H9 (cell line): ENCODE data around the gene VDAC2. TPM values are rescaled to one million over a fixed set of nuclear protein-coding genes. Genes with fewer than 3 reads are reported as not detected.
A peak's percentile ranks its signal among the peaks of the same experiment; 100 is the strongest.

Source experiments
- DNase-seq: peaks from one replicate; pipeline ENCODE4 v3.0.0-alpha.2; 2017
- H2AFZ ChIP-seq: one replicate; pipeline ENCODE4 v1.6.1; 2013; ENCODE audit warnings: mild to moderate bottlenecking, low read length, control low read depth, moderate library complexity
- H2AK5ac ChIP-seq: 2 replicates; pipeline ENCODE4 v1.6.1; 2013; ENCODE audit warnings: low read length, control low read depth, mixed read lengths; ENCODE audit not compliant: insufficient read length
- H2BK120ac ChIP-seq: one replicate; pipeline ENCODE4 v1.6.1; 2013; ENCODE audit warnings: low read depth, mild to moderate bottlenecking, low read length, control low read depth, inconsistent platforms; ENCODE audit not compliant: poor library complexity, severe bottlenecking
- H2BK12ac ChIP-seq: 2 replicates; pipeline ENCODE4 v1.6.1; 2013; ENCODE audit warnings: low read length, control low read depth, mixed read lengths, low read depth; ENCODE audit not compliant: insufficient read length
- H2BK15ac ChIP-seq: 2 replicates; pipeline ENCODE4 v1.6.1; 2013; ENCODE audit warnings: low read depth, low read length, control low read depth
- H2BK20ac ChIP-seq: one replicate; pipeline ENCODE4 v1.6.1; 2013; ENCODE audit warnings: low read depth, mild to moderate bottlenecking, low read length, control low read depth, inconsistent platforms; ENCODE audit not compliant: poor library complexity, severe bottlenecking
- H2BK5ac ChIP-seq: 2 replicates; pipeline ENCODE4 v1.6.1; 2013; ENCODE audit warnings: low read length, control low read depth, mixed read lengths; ENCODE audit not compliant: insufficient read length
- H3K14ac ChIP-seq: 2 replicates; pipeline ENCODE4 v1.6.1; 2013; ENCODE audit warnings: low read length, control low read depth; ENCODE audit not compliant: insufficient read depth
- H3K18ac ChIP-seq: 2 replicates; pipeline ENCODE4 v1.6.1; 2013; ENCODE audit warnings: low read depth, mild to moderate bottlenecking, mixed read lengths, low read length, control low read depth; ENCODE audit not compliant: insufficient read length
- H3K23ac ChIP-seq: 2 replicates; pipeline ENCODE4 v1.6.1; 2013; ENCODE audit warnings: low read length, control low read depth, mixed read lengths, low read depth; ENCODE audit not compliant: insufficient read length
- H3K23me2 ChIP-seq: 2 replicates; pipeline ENCODE4 v1.6.1; 2013; ENCODE audit warnings: low read depth, mild to moderate bottlenecking, mixed read lengths, low read length, control low read depth; ENCODE audit not compliant: insufficient read length, poor library complexity, severe bottlenecking
- H3K27ac ChIP-seq: 2 replicates; pipeline ENCODE4 v1.5.1; 2013; ENCODE audit warnings: low read length, control low read depth, mixed read lengths, low read depth; ENCODE audit not compliant: insufficient read length
- H3K27me3 ChIP-seq: 2 replicates; pipeline ENCODE4 v1.6.1; 2013; ENCODE audit warnings: low read length, control low read depth, inconsistent platforms; ENCODE audit not compliant: insufficient read depth
- H3K4ac ChIP-seq: 2 replicates; pipeline ENCODE4 v1.6.1; 2013; ENCODE audit warnings: low read depth, mild to moderate bottlenecking, control low read depth, inconsistent platforms, low read length, moderate library complexity
- H3K4me1 ChIP-seq: 2 replicates; pipeline ENCODE4 v1.6.1; 2013; ENCODE audit warnings: low read length, control low read depth, inconsistent platforms; ENCODE audit not compliant: insufficient read depth
- H3K4me2 ChIP-seq: 2 replicates; pipeline ENCODE4 v1.6.1; 2013; ENCODE audit warnings: low read length, control low read depth, mixed read lengths; ENCODE audit not compliant: insufficient read length, insufficient read depth
- H3K56ac ChIP-seq: 2 replicates; pipeline ENCODE4 v1.6.1; 2013; ENCODE audit warnings: low read depth, mild to moderate bottlenecking, mixed read lengths, low read length, control low read depth; ENCODE audit not compliant: insufficient read length
- H3K79me1 ChIP-seq: 2 replicates; pipeline ENCODE4 v1.6.1; 2013; ENCODE audit warnings: low read depth, mild to moderate bottlenecking, moderate library complexity, low read length, control low read depth, inconsistent platforms; ENCODE audit not compliant: insufficient read depth, poor library complexity, severe bottlenecking
- H3K79me2 ChIP-seq: 2 replicates; pipeline ENCODE4 v1.6.1; 2013; ENCODE audit warnings: low read length, control low read depth, inconsistent platforms; ENCODE audit not compliant: insufficient read depth
- H3K9ac ChIP-seq: 2 replicates; pipeline ENCODE4 v1.6.1; 2013; ENCODE audit warnings: low read length, control low read depth, mixed read lengths; ENCODE audit not compliant: insufficient read length; ENCODE audit errors: extremely low read depth
- H3K9me3 ChIP-seq: one replicate; pipeline ENCODE4 v1.6.1; 2013; ENCODE audit warnings: low read depth, low read length, inconsistent platforms; ENCODE audit not compliant: control insufficient read depth
- H3T11ph ChIP-seq: one replicate; pipeline ENCODE4 v1.6.1; 2013; ENCODE audit warnings: mild to moderate bottlenecking, low read length, control low read depth, inconsistent platforms
- H4K20me1 ChIP-seq: one replicate; pipeline ENCODE4 v1.6.1; 2013; ENCODE audit not compliant: control insufficient read depth, insufficient read length, insufficient read depth
- H4K5ac ChIP-seq: 2 replicates; pipeline ENCODE4 v1.6.1; 2013; ENCODE audit warnings: low read depth, mild to moderate bottlenecking, mixed read lengths, low read length, control low read depth; ENCODE audit not compliant: insufficient read length
- H4K8ac ChIP-seq: replicated peaks from 2 replicates; pipeline ENCODE4 v1.6.1; 2013; ENCODE audit warnings: low read length, control low read depth, mixed read lengths, low read depth; ENCODE audit not compliant: insufficient read length
- H4K91ac ChIP-seq: 2 replicates; pipeline ENCODE4 v1.6.1; 2013; ENCODE audit warnings: low read depth, mild to moderate bottlenecking, moderate library complexity, mixed read lengths, low read length, control low read depth; ENCODE audit not compliant: insufficient read length
- H3K27ac Mint-ChIP-seq, 3 experiments: 2 replicates in 2 of 3; 3 replicates in 1 of 3; pipeline ENCODE4 v1.8.0; 2020 to 2021; ENCODE audit warnings: mixed read lengths in 3 of 3, mild to moderate bottlenecking in 1 of 3, moderate library complexity in 1 of 3
- H3K27me3 Mint-ChIP-seq: 2 replicates; pipeline ENCODE4 v1.8.0; 2021; ENCODE audit warnings: low read depth, mild to moderate bottlenecking, moderate library complexity, mixed read lengths
- H3K36me3 Mint-ChIP-seq, 3 experiments: 2 replicates in 2 of 3; 3 replicates in 1 of 3; pipeline ENCODE4 v1.8.0; 2020 to 2021; ENCODE audit warnings: low read depth in 3 of 3, mixed read lengths in 3 of 3; ENCODE audit not compliant: insufficient read depth in 1 of 3
- H3K4me1 Mint-ChIP-seq, 2 experiments: 2 replicates each; pipeline ENCODE4 v1.8.0; 2020; ENCODE audit warnings: mixed read lengths in 2 of 2
- H3K4me3 Mint-ChIP-seq, 2 experiments: 2 replicates in 1 of 2; 3 replicates in 1 of 2; pipeline ENCODE4 v1.8.0; 2020 to 2021; ENCODE audit warnings: mild to moderate bottlenecking in 2 of 2, mixed read lengths in 2 of 2, moderate library complexity in 1 of 2
- H3K9me3 Mint-ChIP-seq, 2 experiments: 2 replicates in 1 of 2; 3 replicates in 1 of 2; pipeline ENCODE4 v1.8.0; 2020; ENCODE audit warnings: mild to moderate bottlenecking in 2 of 2, mixed read lengths in 2 of 2, moderate library complexity in 1 of 2
- CTCF ChIP-seq: fragments of 200-600 bp; sonication (generic); conservative IDR thresholded peaks from 3 replicates; pipeline ENCODE4 v1.8.0; 2021; ENCODE audit warnings: antibody characterized with exemption, mild to moderate bottlenecking
- WGBS: extraction: QIAGEN DNeasy Blood & Tissue Kit; methylation state at CpG from one replicate; pipeline ENCODE4 v1.1.7; 2013; ENCODE audit warnings: missing lambda C conversion rate, low lambda C conversion rate, mixed read lengths; ENCODE audit not compliant: insufficient read length; ENCODE audit errors: extremely low coverage; 5-methylcytosine and 5-hydroxymethylcytosine counted together
- total RNA-seq: library from RNA; stranded (reverse); gene quantifications from 2 replicates; pipeline ENCODE4 v1.2.1, GENCODE V29; 2021

The VDAC2 gene
- total RNA-seq, 1 experiment from 2014 or later = 271 TPM

- no peak overlapping the region for H2BK12ac ChIP-seq
- Mint-ChIP-seq H3K4me1 (peaks cover 35 to 42% of the 10 kb centered on the region in 2 experiments), H3K27ac (peak overlapping the region; percentile 93 to 98 (median 97)), H3K9me3 (peaks cover 0 to 3% of the 10 kb centered on the region in 2 experiments; a peak in 1 of 5 replicates), H3K27me3 (peaks cover 3% of the 10 kb centered on the region; the same call in 1 of the 2 replicates), H3K4me3 (peak overlapping the region; percentile 87 to 94), H3K36me3 (peaks cover 29 to 37% (median 37%) of the 10 kb centered on the region in 3 experiments)
- H3K18ac ChIP-seq = peak overlapping the region; percentile 36
- no peak overlapping the region for H4K8ac ChIP-seq
- no peaks in the 10 kb centered on the region for H3K9me3 ChIP-seq
- no peak overlapping the region for H3K56ac ChIP-seq
- H2BK5ac ChIP-seq = no peak overlapping the region
- H3K27me3 ChIP-seq = no peaks in the 10 kb centered on the region
- no peaks in the 10 kb centered on the region for H4K20me1 ChIP-seq
- peaks cover 5% of the 10 kb centered on the region for H3K23me2 ChIP-seq
- H3T11ph ChIP-seq = no peak overlapping the region
- H2BK15ac ChIP-seq = no peak overlapping the region
- no CpG with 5 or more reads among the region's 19 CpGs for WGBS
- no peaks in the 10 kb centered on the region for H3K79me1 ChIP-seq
- no peak overlapping the region for H3K23ac ChIP-seq
- no peak overlapping the region for H3K4ac ChIP-seq
- H2AFZ ChIP-seq = no peak overlapping the region
- peaks cover 21% of the 10 kb centered on the region; the same call in 1 of the 2 replicates for H3K79me2 ChIP-seq
- TF ChIP-seq CTCF = no peak
- H2BK120ac ChIP-seq = no peak overlapping the region
- H3K14ac ChIP-seq = peak overlapping the region; percentile 88
- no peak overlapping the region for H2AK5ac ChIP-seq
- no peak overlapping the region for H4K91ac ChIP-seq
- H4K5ac ChIP-seq = no peak overlapping the region
- H3K4me1 ChIP-seq = peaks cover 17% of the 10 kb centered on the region
- H2BK20ac ChIP-seq = no peak overlapping the region
- peak overlapping the region; percentile 40 for H3K9ac ChIP-seq
- peak overlapping the region; percentile 73 for H3K4me2 ChIP-seq
- DNase-seq = no peak
- no peak overlapping the region for H3K27ac ChIP-seq
Measured at GRCh38 chr10:75209921-75210281, 695 bp upstream of the VDAC2 start.
